HEK293T (cell line): ENCODE data around the gene FHIT.

Source experiments
- CTCF ChIA-PET: fragments of 350-600 bp; formaldehyde crosslinking; extraction: SDS; loops from one replicate; lab custom pipeline; 2021; ENCODE audit warnings: antibody characterized with exemption, inconsistent platforms; lab: Yijun Ruan, JAX
- POLR2A ChIA-PET: fragments of 350-600 bp; formaldehyde crosslinking; extraction: SDS; loops from one replicate; lab custom pipeline; 2020; ENCODE audit warnings: antibody characterized with exemption, inconsistent platforms; lab: Yijun Ruan, JAX
- DNase-seq: peaks from one replicate; pipeline ENCODE4 v3.0.0; 2012; ENCODE audit warnings: mixed read lengths; ENCODE audit errors: extremely low spot score
- ARNT ChIP-seq: fragments of 450-650 bp; IDR thresholded peaks from 2 replicates; pipeline ENCODE4 v1.6.1; 2017; ENCODE audit warnings: mild to moderate bottlenecking
- BHLHE40 ChIP-seq: fragments of 450-650 bp; IDR thresholded peaks from 2 replicates; pipeline ENCODE4 v1.6.1; 2016; ENCODE audit warnings: mild to moderate bottlenecking, moderate library complexity, borderline replicate concordance
- CTBP1 ChIP-seq: fragments of 450-650 bp; IDR thresholded peaks from 2 replicates; pipeline ENCODE4 v1.6.1; 2016; ENCODE audit warnings: borderline replicate concordance
- ELF4 ChIP-seq: fragments of 450-650 bp; IDR thresholded peaks from 2 replicates; pipeline ENCODE4 v1.6.1; 2017; ENCODE audit warnings: antibody characterized with exemption
- FOXA1 ChIP-seq: fragments of 450-650 bp; IDR thresholded peaks from 2 replicates; pipeline ENCODE4 v1.6.1; 2016; ENCODE audit warnings: mild to moderate bottlenecking
- FOXK2 ChIP-seq: fragments of 450-650 bp; IDR thresholded peaks from 2 replicates; pipeline ENCODE4 v1.6.1; 2016; ENCODE audit warnings: mild to moderate bottlenecking
- FOXM1 ChIP-seq: fragments of 450-650 bp; IDR thresholded peaks from 2 replicates; pipeline ENCODE4 v1.6.1; 2017; ENCODE audit warnings: mild to moderate bottlenecking, borderline replicate concordance
- HDGF ChIP-seq: fragments of 450-650 bp; IDR thresholded peaks from 2 replicates; pipeline ENCODE4 v1.6.1; 2017; ENCODE audit warnings: antibody characterized with exemption, borderline replicate concordance
- L3MBTL2 ChIP-seq: fragments of 450-650 bp; conservative IDR thresholded peaks from 2 replicates; pipeline ENCODE4 v1.6.1; 2016; ENCODE audit warnings: mild to moderate bottlenecking
- LEF1 ChIP-seq: fragments of 450-650 bp; IDR thresholded peaks from 2 replicates; pipeline ENCODE4 v1.6.1; 2017; ENCODE audit warnings: mild to moderate bottlenecking, borderline replicate concordance
- NFRKB ChIP-seq: fragments of 450-650 bp; IDR thresholded peaks from 2 replicates; pipeline ENCODE4 v1.6.1; 2016; ENCODE audit warnings: mild to moderate bottlenecking, moderate library complexity
- PKNOX1 ChIP-seq: fragments of 450-650 bp; IDR thresholded peaks from 2 replicates; pipeline ENCODE4 v1.6.1; 2016
- SP1 ChIP-seq: fragments of 450-650 bp; IDR thresholded peaks from 2 replicates; pipeline ENCODE4 v1.6.1; 2017
- SUZ12 ChIP-seq: fragments of 450-650 bp; IDR thresholded peaks from 2 replicates; pipeline ENCODE4 v1.6.1; 2016; ENCODE audit warnings: mild to moderate bottlenecking
- TARDBP ChIP-seq: fragments of 450-650 bp; IDR thresholded peaks from 2 replicates; pipeline ENCODE4 v1.6.1; 2016
- ZNF384 ChIP-seq: fragments of 450-650 bp; IDR thresholded peaks from 2 replicates; pipeline ENCODE4 v1.6.1; 2016

FHIT gene

GRCh38 chr3:59908280-59908679, 1343.0 kb downstream of the FHIT start:
- POLR2A ChIA-PET, result no interaction called here
- CTCF ChIA-PET, result no interaction called here
- no peak for TF ChIP-seq LEF1
- no peak for TF ChIP-seq ZNF384
- no peak for TF ChIP-seq TARDBP
- TF ChIP-seq FOXM1, result no peak
- TF ChIP-seq CTBP1, result no peak
- no peak for TF ChIP-seq FOXK2
- TF ChIP-seq SUZ12, result no peak
- TF ChIP-seq BHLHE40, result no peak
- no peak for TF ChIP-seq ELF4
- TF ChIP-seq PKNOX1, result no peak
- no peak for TF ChIP-seq NFRKB
- no peak for TF ChIP-seq HDGF
- TF ChIP-seq FOXA1, result no peak
- TF ChIP-seq L3MBTL2, result no peak
- TF ChIP-seq SP1, result no peak
- TF ChIP-seq ARNT, result no peak
- no peak for DNase-seq

GRCh38 chr3:59904296-59904695, 1347.0 kb downstream of the FHIT start:
- POLR2A ChIA-PET, result no interaction called here
- no peak for DNase-seq
- CTCF ChIA-PET, result no interaction called here
- TF ChIP-seq ELF4, result no peak
- no peak for TF ChIP-seq SP1
- no peak for TF ChIP-seq HDGF
- TF ChIP-seq ZNF384, result no peak
- TF ChIP-seq SUZ12, result no peak
- no peak for TF ChIP-seq NFRKB
- TF ChIP-seq BHLHE40, result no peak
- no peak for TF ChIP-seq PKNOX1
- TF ChIP-seq ARNT, result no peak
- TF ChIP-seq FOXK2, result no peak
- no peak for TF ChIP-seq FOXM1
- TF ChIP-seq CTBP1, result no peak

- no peak for TF ChIP-seq L3MBTL2
- no peak for TF ChIP-seq ARNT
- no peak for TF ChIP-seq FOXK2
- TF ChIP-seq LEF1, result no peak
- TF ChIP-seq ZNF384, result no peak
- TF ChIP-seq NFRKB, result no peak
- no peak for TF ChIP-seq ELF4
- no peak for TF ChIP-seq FOXA1
- TF ChIP-seq SP1, result no peak
- no peak for TF ChIP-seq TARDBP
- TF ChIP-seq FOXM1, result no peak
These were observed 1352.2 kb downstream of the FHIT start for GRCh38 chr3:59899061-59899460.

GRCh38 chr3:59895972-59896371, 1355.3 kb downstream of the FHIT start:
- CTCF ChIA-PET, result no interaction called here
- no peak for DNase-seq
- POLR2A ChIA-PET, result no interaction called here
- TF ChIP-seq FOXA1, result no peak
- no peak for TF ChIP-seq SUZ12
- no peak for TF ChIP-seq NFRKB
- TF ChIP-seq ARNT, result no peak
- no peak for TF ChIP-seq FOXK2
- TF ChIP-seq L3MBTL2, result no peak
- no peak for TF ChIP-seq ELF4
- TF ChIP-seq PKNOX1, result no peak
- TF ChIP-seq CTBP1, result no peak
- TF ChIP-seq BHLHE40, result no peak
- TF ChIP-seq SP1, result no peak
- no peak for TF ChIP-seq TARDBP

More at GRCh38 chr3:59899061-59899460, 1352.2 kb downstream of the FHIT start:
- ChIA-PET CTCF (no interaction called here), POLR2A (no interaction called here)
- DNase-seq, result no peak

GRCh38 chr3:59894425-59895121, 1356.7 kb downstream of the FHIT start:
- POLR2A ChIA-PET, result no interaction called here
- no peak for DNase-seq
- CTCF ChIA-PET, result no interaction called here
- TF ChIP-seq ARNT, result no peak

GRCh38 chr3:59890639-59891038, 1360.6 kb downstream of the FHIT start:
- CTCF ChIA-PET, result no interaction called here
- POLR2A ChIA-PET, result no interaction called here
- no peak for DNase-seq
- no peak for TF ChIP-seq FOXA1
- no peak for TF ChIP-seq CTBP1
- no peak for TF ChIP-seq ARNT
- TF ChIP-seq ZNF384, result no peak
- TF ChIP-seq LEF1, result no peak
- no peak for TF ChIP-seq L3MBTL2
- no peak for TF ChIP-seq HDGF
- TF ChIP-seq ELF4, result no peak

- ChIA-PET POLR2A (no interaction called here), CTCF (no interaction called here)
- TF ChIP-seq CTBP1 (no peak), ZNF384 (no peak), NFRKB (no peak), TARDBP (no peak), FOXA1 (no peak), BHLHE40 (no peak), FOXK2 (no peak), L3MBTL2 (no peak), ARNT (no peak), HDGF (no peak)
- DNase-seq, result no peak
These were observed 1364.5 kb downstream of the FHIT start for GRCh38 chr3:59886790-59887189.
